GM21515 (cell line): ENCODE results near the gene THBS3.
"Not testable (repeated sequence)": the region's sequence is repeated elsewhere in the genome, so short reads cannot be mapped to it uniquely, and the experiment has no call there.

Source experiments
- ATAC-seq: cut with Tn5 transposase; IDR thresholded peaks from one replicate; pipeline ENCODE4 v1.9.1; 2021; ENCODE audit not compliant: unreplicated experiment

THBS3 gene

GRCh38 chr1:155207806-155208540 lies at the start of gene THBS3:
TSS of gene THBS3 (minus strand) at chr1:155207897. CDS start at chr1:155207876, 21 bp downstream.
- no peak for ATAC-seq

- ATAC-seq: no peak
Observed at GRCh38 chr1:155256058-155256852, 48.6 kb upstream of the THBS3 start.

- peak; percentile 41 for ATAC-seq
Observed at GRCh38 chr1:155255243-155256007, 47.7 kb upstream of the THBS3 start, which contains the start of gene ENTREP3. TSS of gene ENTREP3 (minus strand) at chr1:155255483. CDS start at chr1:155254877, 606 bp downstream.

GRCh38 chr1:155254714-155255242 lies 47.1 kb upstream of the THBS3 start:
- ATAC-seq: no peak

GRCh38 chr1:155254228-155254713 lies 46.6 kb upstream of the THBS3 start:
- ATAC-seq: no peak

- no peak for ATAC-seq
Observed at GRCh38 chr1:155253797-155254196, 46.1 kb upstream of the THBS3 start.

GRCh38 chr1:155253208-155253607 lies 45.5 kb upstream of the THBS3 start:
- no peak for ATAC-seq

GRCh38 chr1:155251566-155251965 lies 43.9 kb upstream of the THBS3 start:
- no peak for ATAC-seq

GRCh38 chr1:155250633-155251449 lies 43.1 kb upstream of the THBS3 start:
- ATAC-seq: peak; percentile 63

- ATAC-seq: peak; percentile 8
Observed at GRCh38 chr1:155250246-155250632, 42.5 kb upstream of the THBS3 start.

- no peak for ATAC-seq
Observed at GRCh38 chr1:155247667-155248553, 40.2 kb upstream of the THBS3 start.

- ATAC-seq: not testable (repeated sequence)
Observed at GRCh38 chr1:155246796-155247195, 39.1 kb upstream of the THBS3 start.

GRCh38 chr1:155245163-155245524 lies 37.4 kb upstream of the THBS3 start:
- ATAC-seq: peak; percentile 8

- peak; percentile 76 for ATAC-seq
Observed at GRCh38 chr1:155244368-155245162, 36.9 kb upstream of the THBS3 start.

GRCh38 chr1:155242805-155243358 lies 35.2 kb upstream of the THBS3 start:
- ATAC-seq: no peak

- ATAC-seq: no peak
Observed at GRCh38 chr1:155241841-155242264, 34.2 kb upstream of the THBS3 start.

- no peak for ATAC-seq
Observed at GRCh38 chr1:155241069-155241679, 33.5 kb upstream of the THBS3 start.

GRCh38 chr1:155236451-155236850 lies 28.8 kb upstream of the THBS3 start:
- ATAC-seq: no peak
